ENCODE measurements around the gene ZNF133.

- no peak for TF ChIP-seq CTCF (IDR thresholded peaks at IDR 0.05; ENCODE audit: low read depth, low read length, poor library complexity, severe bottlenecking)
- TF ChIP-seq EZH2phosphoT487 (IDR thresholded peaks at IDR 0.05; ENCODE audit: borderline replicate concordance, low read length), result no peak
These were observed 72.3 kb downstream of the ZNF133 start for GRCh38 chr20:18360635-18361034.
